HG03039 (cell line): ENCODE data around the gene ANKRD9.

Source experiments
- ATAC-seq: cut with Tn5 transposase; IDR thresholded peaks from one replicate; pipeline ENCODE4 v1.9.1; 2021; ENCODE audit warnings: mild to moderate bottlenecking, moderate library complexity; ENCODE audit not compliant: unreplicated experiment

ANKRD9 gene

DNA sequence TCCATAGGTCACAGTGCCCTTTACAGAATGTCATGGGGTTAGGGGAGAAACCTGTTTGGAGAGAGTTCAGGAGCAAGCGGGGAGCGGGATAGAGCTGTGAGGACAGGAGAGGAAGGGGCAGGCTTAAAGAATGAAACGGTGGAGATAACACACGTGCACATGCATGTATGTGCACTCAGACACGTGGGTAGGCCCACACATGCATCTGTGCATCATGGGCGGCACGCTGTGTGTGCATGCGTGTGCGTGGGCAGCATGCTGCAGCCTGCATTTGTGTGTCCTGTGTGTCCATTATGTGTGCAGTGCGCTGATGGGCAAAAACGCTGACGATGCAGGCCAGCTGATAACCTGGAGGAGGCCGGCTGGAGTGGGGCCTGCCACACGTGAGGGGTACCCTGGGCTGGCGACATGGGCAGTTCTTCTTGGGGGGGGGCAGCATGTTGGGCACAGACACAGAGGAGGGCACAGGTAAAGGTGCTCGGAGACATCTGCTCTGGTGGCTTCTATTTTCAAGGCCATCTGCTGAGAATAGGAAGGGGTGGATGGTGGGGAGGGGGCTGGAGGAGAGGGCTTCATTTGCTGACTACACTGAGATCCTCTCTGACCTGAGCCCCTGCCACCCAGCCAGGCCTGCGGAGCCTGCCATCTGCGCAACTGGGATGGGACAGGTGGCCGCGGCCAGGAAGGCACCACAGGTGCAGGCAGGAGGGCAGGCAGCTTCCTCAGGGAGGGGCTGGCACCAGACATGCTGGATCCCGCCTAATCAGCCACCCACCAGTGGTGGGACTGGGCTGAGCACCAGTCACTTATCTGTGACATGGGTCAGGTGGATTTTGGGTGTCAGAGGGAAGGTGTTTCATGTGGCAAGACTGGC lies 4.6 kb upstream of the ANKRD9 start:
- ATAC-seq: no peak

DNA sequence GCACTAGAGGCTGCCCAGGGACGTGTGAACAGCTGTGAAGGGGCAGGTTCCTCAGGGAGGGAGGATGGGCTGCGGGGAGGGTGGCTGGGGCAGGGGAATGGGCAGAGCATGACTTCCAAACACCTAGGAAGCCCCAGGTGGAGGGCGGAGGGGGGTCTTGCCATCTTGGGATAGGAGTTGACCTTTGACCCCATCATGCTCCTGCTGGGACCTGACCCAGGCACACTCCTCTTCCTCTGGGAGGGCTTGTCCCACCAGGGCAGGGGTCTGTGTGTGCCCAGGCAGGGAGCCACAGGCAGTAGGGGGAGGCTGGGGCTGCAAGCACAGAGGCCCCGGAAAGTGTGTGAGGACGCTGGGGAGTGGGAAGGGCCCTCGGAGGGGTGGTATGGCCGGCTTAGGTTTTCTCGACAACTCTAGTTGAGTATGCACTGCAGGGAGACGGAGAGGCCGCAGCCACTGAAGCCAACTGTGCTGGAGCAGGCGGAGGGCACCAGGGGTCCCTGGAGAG lies 3.3 kb upstream of the ANKRD9 start:
- no peak for ATAC-seq

DNA sequence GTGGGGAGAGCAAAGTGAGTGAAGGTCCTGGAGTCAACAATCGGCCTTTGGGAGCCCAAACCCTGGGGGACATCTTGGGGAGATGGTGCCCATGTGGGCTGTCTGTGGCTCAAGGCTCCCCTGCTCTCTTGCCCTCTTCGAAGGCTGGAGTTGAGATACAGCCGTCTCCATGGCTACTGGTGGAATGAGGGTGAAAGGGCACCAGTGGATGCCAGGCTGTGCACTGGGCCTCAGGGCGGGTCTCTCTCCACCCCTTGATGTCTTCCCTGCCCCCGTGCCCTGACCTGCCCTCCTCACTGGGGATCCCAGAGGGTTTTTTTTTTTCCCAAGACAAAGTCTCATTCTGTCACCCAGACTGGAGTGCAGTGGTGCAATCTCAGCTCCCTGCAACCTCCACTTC lies 2.0 kb upstream of the ANKRD9 start:
- no peak for ATAC-seq

DNA sequence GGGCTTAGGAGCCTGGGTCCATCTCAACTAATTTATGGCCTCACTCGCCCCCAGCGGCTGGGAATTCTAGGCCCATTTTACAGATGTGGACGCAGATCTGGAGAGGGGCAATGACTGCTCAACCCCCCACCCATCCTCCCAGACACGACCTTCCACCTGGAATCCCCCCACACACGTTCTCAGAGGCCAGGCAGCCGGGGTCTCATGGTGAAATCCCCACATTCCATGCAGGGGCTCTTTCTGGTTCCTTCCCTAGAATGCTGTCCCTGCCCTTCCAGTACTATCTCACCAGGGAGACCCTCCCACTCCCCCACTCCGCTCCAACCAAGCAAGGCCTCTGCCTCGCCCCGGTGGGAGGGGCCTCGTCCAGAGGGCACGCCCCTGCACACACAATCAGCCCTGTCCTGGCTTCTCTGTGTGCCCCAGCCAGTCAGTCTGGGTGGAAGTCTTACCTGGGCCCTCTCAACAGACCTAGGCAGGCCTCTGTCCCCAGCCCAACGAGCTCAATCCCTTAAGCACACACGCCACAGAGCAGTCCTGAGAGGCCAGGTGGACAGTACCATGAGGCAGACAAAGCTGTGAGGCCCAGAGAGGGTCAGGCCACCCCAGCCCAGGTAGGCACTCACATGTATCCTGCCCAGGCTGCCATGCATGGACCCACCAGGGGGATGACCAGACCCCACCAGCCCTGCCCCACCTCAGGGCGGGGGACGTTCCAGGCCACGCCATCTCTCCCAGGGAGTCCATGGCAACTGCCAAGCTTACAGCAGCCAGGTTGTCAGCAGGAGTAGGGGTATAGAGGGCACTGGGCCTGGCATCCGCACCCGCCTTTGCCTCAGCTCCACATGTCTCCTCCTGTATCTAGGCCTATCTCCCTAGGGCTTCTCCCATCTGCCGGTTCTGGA lies 1.3 kb upstream of the ANKRD9 start:
- ATAC-seq: no peak

DNA sequence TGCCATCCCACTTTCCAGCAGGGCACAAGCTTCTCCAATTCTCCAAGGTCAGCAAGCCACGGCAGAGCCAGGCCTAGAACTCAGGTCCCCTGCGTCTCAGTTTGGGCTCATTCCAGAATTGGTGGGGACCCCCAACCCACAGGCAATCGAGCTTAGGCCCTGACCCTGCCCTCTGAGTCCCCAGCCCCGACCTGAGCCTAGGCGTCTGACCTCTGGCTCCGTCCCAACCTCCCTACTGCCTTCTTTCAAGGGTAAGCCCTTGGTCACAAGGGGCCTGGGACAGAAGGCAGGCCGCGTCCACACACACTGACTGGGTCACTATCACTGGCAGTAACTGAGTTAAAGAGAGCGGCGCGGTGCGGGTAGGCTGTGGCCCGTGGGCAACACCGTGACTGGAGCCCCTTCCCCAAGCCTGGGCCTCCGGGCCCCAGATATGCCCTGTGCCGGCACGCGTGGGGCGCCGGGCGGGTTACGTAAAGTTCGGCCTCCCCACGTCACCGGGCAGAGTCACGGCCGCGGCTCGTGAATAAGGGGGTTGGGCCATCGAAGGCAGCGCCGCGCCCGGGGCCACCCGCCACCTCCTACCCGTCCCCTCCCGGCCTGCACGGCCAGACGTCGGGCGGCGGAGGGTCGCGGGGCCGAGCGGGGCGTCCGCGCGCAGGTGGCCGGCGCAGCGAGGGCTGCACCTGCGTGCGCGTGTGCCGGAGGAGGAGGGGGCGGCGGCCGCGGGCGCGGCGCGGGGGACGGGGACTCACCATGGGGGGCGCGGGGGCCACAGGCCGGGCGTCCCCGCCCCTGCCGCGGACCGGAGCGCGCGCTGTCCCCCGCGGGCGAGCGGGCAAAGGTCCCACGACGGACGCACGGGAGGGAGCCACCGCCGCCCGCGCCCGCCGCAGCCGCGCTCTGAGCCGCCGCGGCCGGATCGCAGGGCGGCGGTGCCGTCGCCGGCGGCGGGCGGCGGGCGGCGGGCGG lies 516 bp downstream of the ANKRD9 start:
- peak; percentile 23 for ATAC-seq

DNA sequence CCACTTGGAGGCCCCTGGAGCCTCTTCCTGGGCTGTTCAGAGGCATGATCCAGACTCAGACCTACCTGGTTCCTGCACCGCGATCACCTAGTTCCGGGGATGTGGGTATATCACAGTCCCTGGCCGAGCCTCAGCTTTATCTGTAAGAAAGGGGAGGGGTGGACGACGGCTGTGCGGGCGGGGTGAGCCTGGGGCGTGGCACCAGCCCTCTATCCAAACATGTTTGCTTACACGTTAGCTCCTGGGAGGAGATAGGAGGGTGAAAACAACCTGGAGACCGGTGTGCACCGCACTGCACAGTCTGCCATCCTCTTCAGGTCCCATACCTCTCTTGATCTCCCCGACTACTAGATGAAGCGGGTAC lies 1.2 kb downstream of the ANKRD9 start:
- no peak for ATAC-seq

DNA sequence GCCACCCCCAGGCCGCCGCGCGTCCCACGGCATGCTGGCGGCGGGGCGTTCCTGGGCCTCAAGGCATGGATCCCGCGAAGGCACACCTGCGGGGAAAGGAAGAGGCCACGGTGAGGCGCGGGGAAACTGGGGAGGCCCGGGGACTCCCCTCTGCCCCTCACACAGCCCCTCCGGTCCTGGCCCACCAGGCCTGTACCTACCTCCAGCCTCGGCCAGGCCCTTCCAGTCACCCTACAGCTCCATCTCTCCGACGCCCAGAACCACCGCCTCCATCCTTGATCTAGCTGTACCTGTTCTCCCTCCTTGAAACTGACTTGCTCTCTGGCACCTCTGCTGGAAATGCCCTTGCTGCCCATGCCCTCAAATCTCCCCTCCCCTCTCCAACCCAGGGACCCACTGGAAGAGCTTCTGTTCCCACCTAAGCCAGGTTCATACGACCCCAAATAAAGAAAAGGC lies 1.7 kb downstream of the ANKRD9 start:
- ATAC-seq: no peak

DNA sequence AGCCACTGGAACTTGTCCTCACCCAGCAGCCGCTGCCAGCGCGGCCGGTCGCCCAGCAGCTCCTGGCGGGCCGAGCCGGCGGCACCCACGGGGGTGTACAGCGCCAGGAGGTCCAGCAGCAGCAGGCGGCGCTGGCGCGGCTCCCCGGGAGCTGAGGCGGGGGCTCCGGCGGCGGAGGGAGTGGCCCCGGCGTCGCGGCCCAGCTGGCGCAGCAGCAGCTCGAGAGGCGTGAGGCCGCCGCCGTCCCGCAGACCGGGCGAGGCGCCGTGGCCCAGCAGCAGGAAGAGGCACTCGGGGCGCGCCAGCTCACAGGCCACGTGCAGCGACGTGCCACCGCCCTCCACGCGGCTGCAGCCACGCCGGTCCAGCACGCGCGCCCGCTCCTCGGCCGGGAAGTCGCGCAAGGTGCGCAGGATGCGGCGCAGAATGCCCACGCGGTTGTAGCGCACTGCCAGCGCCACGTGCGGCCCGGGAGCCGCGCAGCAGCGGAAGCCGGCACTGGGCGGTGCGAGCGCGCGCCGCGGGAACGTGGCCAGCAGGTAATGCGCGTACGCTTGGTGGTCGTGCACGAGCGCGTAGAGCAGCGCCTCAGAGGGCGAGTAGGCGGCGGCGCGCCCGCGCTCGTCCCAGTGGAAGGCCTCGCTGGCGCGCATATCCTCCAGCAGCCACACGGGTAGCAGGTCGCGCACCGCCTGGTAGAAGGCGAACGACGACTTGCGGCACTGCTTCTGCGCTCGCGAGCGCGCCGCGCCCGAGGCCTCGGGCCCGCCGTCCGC lies 2.3 kb downstream of the ANKRD9 start:
- ATAC-seq: no peak

DNA sequence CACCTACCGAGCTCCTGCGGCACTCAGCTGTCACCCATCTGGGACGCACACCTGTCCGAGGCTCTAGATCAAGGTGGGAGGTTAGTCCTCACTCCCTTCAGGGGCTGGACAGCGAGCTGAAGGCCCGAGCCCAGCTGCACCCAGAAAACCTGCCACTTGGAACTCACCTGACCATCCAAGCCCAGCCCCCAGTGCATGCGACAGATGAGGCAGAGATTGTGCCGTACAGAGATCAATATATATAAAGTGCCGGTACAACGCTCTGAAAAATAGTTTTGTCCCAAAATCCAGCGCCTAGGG lies 3.0 kb downstream of the ANKRD9 start:
- ATAC-seq: no peak

DNA sequence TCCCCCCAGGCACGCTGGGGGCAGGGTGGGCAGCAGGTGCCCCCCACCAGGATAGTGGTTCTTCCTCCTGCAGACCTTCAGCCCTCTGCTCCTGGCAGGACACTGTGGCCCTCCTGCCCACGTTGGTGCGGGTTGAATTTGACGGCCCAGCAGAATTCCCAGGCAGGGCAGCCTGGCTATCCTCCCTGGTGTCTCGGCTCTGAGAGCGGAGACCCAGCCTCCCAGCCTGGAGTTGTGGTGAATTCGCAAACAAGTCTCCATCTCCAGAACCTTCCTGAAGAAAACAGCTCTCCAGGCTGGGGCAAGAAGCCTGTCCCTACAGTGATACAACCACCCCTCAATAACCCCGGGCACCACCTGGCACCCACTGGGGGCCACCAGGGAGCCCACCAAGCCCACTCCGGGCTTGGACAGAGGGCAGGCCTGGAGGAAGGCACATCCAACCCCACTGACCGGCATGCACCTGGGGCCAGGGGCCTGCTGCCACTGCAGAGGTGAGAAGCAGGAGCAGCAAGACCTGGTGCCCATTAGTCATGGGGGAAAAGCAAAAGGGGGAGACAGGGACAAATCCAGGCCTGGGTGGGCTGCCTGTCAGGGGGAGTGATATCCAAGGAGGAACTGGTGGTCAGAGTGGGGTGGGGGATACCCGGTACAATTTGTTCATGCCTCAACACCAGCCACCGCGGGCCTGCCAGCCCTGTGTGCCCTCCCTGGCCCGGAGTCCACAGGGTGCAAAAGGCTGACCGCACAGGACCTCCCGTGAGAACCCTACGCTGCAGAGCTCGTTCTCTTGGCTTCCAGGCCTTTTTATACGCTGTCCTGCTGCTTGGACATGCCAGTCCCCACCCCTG lies 3.6 kb downstream of the ANKRD9 start:
- no peak for ATAC-seq

DNA sequence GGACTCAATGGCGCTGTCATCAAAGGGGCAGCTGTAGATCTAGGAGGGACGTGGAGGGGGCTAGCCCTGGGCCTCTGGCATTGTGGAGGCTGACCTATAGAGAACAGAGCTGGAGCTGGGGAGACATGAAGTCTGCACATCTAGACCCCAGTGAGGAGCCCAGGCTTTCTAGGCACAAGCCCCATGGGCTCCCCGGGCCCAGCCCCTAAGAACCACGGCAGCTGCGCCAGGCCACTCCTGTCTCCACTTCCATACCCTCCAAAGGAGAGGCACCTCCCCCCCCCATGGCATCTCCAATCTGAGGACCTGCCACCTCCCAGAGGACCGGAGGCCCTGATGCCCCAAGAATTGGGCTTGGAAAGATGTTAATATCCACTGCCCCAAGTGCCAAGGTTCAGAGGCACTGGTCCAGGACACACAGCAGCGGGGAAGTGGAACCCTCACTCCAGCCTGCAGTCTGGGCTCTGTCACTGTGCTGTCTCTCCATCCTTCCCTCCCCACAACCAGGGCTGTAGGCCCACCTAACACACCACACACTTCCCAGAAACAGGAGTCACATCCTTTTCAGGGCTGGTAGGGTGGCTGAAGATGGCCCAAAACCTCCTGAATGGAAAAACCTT lies 4.5 kb downstream of the ANKRD9 start:
- ATAC-seq: no peak

DNA sequence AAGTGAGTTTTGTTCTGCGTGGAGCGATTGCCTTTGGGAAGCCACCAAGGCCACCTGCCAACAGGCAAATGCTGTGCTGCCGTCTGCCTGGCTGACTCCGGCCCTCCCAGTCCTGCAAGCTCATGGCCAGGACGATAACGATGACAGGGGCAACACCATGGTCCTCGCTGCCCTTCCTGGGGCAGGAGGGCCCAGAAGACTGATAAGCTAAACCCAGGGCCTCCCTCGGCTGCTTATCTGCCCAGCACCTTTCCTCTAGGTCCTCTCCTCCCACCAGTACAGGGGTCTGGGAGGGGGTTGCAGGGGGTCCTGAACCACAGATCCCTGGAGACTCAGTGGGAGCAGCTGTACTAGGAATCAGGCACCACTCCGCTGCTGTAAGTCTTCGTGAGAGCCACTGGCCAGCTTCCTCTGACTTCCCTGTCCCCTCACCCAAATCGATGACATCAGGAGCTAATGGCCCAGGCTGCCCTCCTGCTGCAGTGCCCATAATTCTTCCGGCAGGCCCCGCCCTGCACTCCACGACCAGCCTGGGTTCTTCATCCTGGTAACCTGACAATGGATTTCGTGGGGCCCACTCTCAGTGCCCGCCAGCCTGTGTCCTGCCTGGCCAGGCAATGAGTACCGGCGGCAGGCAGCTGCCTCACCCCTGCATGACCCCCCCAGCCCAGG lies 5.1 kb downstream of the ANKRD9 start:
- no peak for ATAC-seq

DNA sequence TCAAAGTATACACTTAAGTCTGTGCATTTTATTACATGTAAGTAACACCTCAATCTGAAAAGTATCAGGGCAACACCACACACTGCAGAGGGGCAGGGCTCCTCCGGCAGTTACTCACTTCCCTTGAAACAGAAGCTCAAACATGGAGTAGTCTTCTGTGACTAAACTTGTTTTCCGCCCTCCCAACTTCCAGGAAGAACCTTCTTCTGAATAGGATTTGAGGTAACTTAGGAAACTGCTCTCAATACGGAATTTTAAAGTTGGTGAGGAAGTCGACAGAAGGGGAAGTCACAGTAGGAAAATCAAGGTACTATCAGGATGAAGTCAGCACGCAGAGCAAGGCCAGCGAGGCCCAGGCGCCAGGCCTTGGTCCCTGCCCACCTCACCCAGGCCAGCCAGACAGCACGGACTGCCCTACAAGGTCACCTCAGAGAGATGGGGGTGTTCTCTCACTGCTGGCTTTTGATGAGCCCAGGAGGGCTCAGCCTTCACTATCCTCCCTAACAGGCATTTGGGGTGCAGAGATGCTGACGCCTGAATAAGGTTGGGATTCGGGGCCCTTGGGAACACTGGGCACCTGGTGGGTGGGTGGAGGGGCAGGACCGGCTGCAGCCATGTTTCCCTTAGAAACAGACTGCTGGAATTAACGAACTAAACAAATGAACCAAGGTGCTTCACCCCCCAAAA lies 5.8 kb downstream of the ANKRD9 start:
- no peak for ATAC-seq

DNA sequence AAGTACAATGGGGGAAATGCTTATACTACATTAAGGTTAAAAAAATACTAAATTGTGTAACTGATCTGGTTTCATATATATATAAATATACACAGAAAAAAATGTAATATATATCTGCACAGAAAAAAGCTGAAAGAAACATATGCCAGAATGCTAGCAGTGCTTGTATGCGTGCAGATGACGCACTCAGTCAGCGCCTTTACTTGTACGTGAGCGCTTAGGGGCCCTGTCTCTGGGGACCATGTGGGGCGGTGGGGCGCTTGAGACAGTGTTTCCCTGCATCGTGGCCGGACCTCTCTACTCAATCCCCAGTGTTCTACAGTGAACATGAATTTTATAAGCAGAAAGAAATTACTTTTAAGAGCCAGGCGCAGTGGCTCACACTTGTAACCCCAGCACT lies 7.0 kb downstream of the ANKRD9 start:
- ATAC-seq: no peak

DNA sequence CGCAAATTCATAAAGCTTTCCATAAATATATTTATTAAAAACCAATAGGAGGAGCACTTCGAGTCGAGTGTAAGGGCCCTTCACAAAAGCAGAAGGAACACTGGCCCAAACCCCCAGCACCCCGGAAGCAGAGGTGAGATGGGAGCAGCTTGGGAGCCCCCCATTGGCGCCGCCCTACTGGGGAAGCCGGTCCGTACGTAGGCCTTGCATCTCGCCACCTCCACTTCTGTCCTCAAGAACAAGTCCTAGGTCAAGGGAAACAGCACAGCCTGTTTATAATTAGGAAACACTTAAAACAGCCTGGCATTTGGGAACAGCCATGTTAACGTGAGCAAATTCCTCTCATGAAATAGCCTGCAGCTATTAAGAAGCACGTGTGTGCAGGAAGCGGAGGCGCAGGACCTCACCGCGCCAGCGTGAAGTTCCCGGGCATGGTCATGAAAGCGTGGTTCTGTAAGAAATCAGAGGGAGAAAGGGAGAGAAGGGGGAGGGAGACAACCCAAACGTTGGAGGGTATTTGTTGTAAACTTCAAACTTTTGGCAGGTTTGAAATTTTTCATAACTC lies 7.7 kb downstream of the ANKRD9 start:
- ATAC-seq: no peak

DNA sequence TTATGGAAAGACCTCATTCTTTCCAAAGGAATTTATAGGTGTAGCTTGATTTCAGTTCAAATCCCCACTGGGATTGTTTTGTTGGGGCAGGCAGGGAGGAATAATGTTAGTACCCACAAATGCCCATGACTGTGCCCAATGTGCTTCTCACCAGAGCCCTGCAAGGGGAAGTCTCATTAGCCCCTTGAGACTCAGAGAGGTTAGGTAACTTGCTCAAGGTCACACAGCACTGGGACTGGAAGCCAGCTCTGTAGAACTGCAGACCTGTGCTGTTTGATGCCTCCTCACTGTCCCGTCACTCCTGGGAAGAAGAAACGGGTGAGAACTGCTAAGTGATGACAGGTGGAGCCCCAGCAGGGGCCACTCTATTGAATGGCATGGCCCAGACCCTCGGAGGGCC lies 8.9 kb downstream of the ANKRD9 start:
- no peak for ATAC-seq

DNA sequence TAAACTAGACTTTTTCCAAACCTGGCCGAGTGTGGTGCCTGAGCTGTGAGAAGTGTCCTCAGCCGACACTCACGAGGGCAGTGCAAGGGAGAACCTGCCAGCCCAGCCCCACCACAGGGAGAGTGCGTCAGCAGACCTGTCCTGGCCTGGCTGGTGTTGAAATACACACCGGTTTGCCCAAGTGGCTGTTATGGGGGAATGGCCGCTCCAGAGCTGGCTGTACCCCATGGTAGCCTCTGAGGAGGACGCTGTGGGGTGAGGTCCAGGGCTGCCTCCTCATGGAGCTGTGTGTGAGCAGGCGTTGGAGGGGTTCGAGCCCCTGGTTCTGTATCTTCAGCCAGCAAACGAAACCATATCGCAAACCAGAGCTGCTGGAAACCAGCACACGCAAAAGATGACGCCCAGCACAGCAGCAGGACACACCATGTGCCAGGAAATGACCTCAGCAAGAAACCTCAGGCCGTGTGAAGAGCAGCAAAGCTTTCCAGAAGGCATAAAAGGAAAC lies 9.4 kb downstream of the ANKRD9 start:
- ATAC-seq: no peak
